Measurements from ENCODE around the gene C16orf96.

- TF ChIP-seq, protein P1, sequence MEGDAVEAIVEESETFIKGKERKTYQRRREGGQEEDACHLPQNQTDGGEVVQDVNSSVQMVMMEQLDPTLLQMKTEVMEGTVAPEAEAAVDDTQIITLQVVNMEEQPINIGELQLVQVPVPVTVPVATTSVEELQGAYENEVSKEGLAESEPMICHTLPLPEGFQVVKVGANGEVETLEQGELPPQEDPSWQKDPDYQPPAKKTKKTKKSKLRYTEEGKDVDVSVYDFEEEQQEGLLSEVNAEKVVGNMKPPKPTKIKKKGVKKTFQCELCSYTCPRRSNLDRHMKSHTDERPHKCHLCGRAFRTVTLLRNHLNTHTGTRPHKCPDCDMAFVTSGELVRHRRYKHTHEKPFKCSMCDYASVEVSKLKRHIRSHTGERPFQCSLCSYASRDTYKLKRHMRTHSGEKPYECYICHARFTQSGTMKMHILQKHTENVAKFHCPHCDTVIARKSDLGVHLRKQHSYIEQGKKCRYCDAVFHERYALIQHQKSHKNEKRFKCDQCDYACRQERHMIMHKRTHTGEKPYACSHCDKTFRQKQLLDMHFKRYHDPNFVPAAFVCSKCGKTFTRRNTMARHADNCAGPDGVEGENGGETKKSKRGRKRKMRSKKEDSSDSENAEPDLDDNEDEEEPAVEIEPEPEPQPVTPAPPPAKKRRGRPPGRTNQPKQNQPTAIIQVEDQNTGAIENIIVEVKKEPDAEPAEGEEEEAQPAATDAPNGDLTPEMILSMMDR (IDR thresholded peaks at IDR 0.05; ENCODE audit: low read depth, low read length), result no peak
- no peak for TF ChIP-seq EZH2phosphoT487 (IDR thresholded peaks at IDR 0.05; ENCODE audit: low read depth)
These were observed 24.1 kb downstream of the C16orf96 start for GRCh38 chr16:4580250-4580649.
